ENCODE data around the gene FAM3D.

The FAM3D gene

DNA sequence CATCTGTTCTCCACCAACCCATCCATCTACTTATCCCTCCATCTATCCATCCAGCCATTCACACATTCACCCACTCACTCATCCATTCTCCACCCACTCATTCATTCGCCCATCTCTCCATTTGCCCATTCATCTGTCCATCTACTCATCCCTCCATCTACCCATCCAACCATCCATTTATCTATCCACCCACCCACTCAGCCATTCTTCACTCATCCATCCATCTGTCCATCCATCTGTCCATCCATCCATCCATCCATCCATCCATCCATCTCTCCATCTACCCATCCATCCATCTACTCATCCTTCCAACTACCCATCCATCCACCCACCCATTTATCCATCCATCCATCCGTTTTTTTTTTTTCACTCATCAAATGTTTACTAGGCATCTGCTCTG lies 13.9 kb downstream of the FAM3D start:
- DNase-seq: no peak

DNA sequence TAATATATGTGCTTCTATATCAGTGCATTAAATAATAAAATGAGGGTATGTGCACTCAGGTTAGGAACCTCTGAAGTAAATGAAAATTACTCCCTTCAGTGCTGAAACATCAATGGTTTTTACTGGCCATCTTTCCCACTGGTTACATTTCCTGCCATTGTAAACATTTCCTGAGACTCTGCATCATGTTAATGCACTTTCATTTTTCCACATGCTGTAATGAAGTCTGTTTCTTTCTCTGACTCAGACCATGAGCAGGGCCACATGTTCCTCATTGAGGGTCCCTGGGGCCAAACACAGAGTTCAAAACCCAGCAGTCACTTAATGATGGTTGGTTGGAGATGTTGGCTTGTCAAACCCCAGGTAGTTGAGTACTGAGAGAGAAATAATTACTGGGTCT lies 15.3 kb downstream of the FAM3D start:
- DNase-seq: no peak

DNA sequence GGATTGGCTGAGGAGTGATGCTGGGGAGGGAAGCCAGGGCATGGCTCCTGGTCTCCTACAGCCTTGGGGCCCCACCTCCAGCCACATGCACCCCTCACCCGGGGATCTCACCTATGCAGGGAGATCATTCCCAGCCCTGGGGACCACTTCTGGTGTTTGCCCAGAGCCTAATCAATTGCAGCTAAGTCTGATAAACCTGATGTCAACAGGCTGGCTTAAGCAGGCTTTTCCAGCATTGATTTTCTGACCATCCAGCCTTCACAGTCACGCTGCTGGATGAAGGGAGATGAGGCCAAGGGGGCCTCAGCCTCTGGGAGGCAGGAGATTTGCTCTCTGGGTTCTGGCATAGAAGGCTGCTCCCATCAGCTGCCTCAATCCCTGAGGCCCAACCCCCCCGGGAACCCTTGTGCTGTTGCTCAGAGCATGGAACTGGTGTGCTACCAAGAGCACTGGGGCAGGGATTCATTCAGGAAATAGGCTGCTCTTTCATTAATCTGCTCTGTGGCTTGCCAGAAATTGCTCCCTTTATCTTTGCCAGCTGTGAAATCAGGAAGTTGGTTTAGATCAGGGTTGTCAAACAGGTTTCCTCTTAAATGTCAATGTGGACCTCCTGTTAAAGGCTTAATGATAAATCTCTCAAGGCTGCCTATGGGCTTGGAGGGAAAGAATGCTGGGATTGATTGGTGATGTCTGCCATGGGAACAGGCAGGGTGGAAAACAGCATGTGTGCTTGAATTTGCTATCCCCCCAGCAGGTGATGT lies 19.0 kb downstream of the FAM3D start:
- no peak for DNase-seq

DNA sequence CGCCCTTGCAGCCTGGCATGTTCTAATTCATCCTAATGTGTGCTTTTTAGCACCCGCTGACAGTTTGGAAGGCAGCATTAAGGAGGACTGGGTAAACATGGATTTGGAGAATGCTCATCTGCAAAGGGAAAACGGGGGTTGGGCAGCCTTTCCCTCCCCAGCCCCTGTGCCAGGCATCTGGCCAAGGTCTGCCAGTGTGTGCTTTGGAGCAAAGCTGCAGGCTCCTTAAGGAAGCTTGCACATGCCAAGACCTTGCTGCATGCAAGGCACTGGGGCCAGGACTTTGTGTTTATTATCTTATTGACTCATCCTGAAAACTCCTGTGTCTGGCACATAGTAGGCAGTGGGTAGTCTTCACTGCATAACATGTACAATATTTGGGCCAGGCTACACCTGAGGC lies 20.1 kb downstream of the FAM3D start:
- DNase-seq: no peak

DNA sequence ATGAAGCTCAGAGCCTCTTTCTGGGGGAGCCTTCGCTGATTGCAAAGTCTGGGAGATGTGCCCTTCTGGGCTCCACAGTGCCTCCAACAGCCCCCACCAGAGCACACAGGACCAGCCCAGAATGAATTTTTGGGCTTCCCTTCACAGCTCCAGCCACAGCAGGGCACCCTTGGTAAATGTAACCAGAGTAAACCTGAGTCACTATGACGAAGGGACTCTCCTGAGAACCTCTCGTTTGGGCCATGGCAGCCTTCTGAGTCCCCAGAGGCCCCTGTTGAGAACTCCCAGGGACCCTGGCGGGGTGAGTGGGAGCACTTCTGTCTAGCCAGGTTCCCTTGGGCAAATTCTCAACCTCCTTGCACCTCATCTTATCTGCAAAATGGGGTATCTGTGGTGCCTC lies 20.8 kb downstream of the FAM3D start:
- no peak for DNase-seq

DNA sequence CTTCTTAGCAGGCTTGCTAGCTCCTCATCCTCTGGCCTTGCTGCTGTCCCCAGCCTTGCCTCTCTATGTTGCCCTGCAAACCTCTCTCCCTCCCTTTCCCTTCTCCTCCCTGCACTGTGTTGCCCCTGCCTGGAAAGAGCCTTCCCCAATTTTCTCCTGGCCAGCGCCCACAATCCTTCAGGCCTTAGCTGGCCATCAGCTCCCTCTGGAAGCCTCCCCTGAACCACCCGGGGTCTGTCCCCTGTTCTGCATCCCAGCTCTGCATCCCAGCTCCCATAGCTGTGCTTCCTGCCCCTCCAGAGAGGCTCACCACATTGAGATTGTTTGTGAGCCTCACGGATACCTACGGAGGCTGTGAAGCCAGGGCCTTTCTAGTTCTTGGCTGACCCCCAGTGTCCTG lies 23.7 kb downstream of the FAM3D start:
- no peak for DNase-seq

DNA sequence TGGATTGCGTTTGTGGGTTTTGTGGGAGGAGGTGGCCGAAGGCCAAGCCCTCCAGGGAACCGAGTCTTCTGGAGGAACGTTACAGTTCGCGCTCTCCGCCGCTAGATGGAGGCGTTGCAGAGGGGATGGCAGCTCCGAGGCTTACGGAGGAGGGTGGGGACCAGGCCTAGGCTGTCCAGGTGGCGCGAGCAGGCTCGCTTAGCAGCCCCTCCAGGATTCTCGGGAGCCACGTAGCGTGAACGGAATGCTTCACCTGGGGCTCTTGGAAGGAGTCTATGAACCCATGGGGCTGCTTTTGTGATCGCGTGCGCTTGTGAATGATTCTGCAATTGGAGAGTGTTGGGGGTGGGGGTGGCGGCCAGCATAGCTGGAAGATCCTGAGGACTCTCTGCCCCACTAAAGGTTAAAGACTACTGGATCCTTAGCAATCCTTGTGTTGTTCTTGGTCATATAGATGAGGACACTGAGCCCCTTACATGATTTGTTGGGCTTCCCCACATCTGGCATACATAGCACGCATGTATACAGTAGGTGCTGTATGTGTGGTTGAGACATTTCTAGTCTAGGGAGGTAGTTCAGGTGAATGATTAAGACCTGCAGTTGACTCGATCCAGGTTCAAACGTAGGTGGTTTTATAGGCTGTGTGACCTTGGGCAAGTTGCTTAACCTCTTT lies 25.7 kb downstream of the FAM3D start:
- peak; percentile 64 to 74 for DNase-seq

DNA sequence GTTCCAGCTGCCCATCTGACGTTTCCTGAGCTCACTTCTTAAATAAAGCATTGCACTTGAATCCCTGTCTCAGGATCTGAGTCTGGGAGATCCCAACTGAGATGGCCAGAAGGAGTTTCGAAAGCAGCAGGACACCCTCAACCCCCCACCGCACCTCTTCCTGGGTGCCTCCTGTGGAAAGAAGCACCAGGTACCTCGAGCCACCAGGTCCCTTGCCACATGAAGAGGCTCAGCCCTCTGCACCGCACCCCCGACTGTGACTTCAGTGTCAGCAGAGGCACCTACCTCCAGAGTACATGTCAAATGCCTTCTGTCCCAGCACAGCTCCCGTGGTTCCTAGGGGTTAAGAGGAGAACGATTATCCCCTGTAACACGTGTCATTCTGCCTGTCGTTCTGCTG lies 26.7 kb downstream of the FAM3D start:
- DNase-seq: no peak

DNA sequence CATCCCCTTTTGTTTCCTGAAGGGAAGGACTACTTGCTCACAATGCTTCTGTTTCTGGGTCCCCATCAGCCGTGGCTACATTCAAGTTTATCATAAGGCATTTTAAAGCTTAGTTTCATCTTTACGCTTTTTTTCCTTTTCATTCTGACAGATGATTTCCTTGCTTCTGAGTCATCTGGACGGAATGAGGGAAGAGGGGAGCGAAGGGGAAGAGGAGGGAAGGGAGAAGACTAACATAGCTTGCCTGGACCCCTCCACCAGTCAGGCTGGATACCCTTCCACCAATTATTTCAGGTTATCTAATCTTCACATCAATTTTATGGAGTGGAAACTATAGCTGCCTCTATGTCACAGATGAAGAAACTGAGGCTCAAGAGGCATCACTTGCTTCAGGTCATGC lies 27.6 kb downstream of the FAM3D start:
- DNase-seq: no peak

DNA sequence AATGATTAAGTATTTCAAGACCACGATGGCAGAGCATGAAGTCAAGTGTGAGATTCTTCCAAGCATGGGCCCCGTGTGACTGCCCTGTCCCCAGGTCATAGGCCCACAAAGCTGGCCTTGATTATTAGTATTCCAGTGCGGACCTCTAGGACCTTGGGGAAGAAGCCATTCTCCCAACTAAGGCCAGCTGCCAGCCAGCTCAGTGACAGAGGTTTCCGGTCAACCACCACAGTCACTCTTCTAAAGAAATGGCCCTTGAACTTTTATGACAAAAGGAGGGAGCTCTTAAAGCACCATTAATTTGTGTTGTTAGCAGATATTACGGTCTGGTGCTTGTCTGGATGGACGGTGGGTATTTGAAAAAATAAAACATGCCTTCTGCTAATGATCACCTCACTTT lies 28.0 kb downstream of the FAM3D start:
- no peak for DNase-seq

DNA sequence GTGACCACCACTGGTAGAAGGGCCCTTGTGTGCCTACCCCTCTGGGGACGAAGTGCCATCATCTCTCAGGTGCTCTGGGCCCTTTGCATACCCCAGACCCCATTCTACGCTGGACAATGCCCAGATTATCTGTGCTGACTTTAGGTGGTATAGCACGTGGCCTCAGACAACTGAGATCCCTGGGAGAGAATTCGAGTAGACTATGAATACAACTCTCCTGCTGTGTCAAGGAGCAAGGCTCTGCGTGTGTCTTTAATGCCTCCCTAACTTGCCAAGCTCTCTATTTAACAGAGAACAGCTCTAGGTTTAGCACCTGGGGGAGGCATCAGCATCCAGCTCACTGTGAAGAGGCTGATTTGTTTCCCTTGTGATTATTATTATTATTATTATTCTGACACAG lies 29.1 kb downstream of the FAM3D start:
- no peak for DNase-seq

DNA sequence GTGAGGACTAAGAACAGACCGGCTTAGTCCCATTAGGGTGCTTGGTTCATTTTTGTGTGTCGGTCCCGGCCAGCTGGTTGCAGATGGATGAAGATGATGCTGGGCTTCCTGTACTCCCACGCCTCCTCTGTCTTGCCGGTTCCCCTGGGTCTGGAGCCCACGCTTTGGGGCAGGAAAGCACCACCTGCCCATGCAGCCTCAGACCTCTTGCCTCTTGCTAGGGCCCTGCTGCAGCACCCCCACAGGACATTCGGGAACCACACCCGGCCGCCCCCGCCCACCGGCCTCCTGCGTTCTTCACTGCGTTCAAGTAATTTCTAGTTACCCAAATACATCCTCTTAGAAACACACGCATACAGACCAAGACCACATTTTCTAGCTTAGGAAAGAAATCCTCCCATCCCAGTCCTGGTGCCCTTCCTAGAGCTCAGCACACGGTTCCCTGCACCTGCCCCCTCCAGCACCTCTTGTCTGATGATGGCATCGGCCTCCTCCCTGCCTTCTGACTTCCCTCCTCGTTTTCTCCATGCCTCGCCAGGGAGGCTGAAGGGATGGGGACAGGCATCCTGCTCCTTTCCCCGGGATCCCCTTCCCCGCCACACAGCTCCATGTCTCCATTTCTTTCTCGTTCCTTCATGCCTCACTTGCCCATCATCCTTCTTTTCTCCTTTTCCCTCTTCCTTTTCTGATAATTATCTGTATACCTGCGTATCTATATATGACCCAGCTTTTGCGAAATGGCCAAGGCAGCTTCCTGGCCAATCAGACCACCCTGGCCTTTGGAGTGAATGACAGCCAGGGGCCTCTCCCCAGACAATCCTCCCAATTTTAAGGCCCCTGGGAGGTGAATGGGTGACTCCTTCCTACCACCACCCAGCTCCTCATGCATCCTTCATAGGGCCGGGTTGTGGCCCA lies 30.9 kb downstream of the FAM3D start:
- no peak for DNase-seq

DNA sequence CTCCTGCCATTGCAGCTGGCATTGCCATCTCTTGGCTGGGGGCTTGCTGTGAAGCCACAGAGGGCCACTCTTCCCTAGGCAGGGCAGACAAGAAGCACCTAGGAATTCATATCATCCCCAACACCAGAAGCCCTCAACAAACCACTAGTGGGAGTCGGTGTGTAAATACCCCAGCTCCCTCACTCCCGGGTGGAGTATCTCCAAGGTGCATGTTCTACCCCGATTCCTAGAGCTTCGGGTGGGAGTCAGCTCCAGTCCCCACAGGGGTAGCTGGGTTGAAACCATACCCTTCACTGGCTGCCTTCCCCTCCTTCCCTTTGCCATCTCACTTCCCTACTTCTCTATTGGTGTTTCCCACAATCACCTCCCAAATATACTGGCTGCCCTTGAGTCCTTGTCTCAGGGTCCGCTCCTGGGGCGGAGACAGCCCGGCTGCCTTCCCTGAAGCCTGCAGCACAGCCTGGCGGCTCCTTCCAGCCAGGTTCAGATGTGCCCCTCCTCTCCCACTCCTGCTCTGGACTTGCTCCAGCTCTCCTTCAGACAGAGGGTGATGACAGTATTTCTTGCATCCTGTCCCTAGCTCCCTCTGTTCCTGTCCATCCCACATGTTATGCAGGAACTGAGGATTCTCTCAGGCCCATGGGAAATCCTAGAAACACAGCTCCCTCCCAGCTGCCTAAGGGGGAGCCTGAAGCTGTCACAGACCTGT lies 33.3 kb downstream of the FAM3D start:
- no peak for DNase-seq

DNA sequence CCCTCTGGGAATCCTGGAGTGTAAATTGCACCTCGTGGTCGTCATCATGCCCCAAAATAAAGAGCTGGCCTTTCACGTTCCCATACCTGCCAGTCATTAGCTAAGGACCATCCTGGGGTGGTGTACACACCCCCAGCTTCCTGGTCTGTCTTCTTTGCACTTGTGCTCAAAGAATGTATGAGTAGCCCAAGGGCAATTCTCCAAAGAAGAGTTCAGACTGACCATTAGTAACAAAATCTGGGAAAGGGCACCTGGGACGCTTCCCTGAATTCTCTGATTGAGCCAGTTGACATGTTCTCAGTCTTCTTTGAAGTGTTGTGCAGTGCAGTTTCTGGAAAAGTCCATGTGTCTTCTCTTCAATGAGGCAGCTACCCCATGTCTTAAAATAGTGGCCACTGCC lies 34.8 kb downstream of the FAM3D start:
- DNase-seq: no peak

DNA sequence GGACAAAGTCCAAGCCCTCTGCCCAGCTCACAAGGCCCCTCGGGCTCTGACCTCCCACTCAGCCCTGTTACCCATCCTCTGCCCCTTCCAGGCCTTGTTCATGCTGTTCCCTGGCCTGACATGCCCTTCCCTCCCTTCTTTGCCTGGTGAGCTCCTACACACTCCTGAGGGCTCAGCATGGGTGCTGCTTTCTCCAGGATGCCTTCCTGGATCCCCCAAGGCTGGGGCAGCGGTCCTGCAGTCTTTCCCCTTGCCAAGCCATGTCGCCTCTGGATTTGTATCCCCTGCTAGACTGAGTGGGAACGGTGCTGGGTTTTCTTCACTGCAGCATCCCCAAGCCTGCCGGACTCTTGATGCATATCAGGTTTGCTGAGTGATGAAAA lies 35.9 kb downstream of the FAM3D start:
- DNase-seq: no peak

DNA sequence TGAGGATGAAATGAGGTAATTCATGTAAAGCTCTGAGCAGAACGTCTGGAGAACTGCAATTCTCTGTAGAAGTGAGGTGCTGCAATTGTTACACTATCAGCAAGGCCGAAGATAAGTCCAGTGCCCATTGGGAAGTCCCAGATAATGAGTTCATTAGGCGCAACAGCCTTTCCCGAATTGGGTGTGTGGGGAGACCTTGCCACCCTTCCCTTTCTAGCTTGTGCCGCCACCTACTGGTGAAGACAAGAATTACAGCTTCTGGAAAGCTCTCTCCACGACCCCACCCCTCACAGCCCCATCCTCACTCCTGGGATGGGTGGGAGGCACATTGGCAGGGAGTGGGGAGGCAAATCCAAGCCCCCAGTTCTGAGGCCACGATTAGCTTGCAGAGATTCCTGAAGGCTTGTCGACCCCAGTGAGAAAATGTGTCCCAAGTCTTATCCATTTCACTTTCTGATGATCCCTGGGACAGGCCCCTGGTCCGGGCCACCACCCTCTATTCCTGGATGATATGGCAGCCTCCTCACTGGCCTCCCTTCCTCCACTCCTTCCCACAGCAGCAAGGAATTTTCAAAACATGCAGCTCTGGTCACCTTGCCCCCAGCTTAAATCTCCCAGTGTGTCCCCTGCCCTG lies 36.4 kb downstream of the FAM3D start:
- DNase-seq: peak; percentile 65 to 73

DNA sequence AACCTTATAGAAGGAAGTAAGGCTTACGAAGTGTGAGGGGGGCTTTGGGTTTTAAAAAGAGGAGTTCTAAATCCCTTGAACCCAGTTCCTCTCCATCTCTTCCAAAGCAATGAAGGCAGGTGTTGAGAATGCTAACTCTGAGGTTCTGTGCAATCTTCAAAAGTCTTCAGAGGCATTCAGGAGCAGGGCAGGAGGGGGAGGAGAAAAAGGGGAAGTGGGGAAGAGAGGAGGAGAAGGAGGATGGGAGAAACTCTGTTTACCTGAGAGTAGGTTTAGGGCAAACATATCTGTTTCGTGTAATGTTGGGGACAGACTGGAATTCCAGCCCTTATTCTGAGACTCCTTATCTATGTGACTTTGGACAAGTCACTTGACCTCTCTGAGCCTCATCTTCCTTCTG lies 36.9 kb downstream of the FAM3D start:
- no peak for DNase-seq

DNA sequence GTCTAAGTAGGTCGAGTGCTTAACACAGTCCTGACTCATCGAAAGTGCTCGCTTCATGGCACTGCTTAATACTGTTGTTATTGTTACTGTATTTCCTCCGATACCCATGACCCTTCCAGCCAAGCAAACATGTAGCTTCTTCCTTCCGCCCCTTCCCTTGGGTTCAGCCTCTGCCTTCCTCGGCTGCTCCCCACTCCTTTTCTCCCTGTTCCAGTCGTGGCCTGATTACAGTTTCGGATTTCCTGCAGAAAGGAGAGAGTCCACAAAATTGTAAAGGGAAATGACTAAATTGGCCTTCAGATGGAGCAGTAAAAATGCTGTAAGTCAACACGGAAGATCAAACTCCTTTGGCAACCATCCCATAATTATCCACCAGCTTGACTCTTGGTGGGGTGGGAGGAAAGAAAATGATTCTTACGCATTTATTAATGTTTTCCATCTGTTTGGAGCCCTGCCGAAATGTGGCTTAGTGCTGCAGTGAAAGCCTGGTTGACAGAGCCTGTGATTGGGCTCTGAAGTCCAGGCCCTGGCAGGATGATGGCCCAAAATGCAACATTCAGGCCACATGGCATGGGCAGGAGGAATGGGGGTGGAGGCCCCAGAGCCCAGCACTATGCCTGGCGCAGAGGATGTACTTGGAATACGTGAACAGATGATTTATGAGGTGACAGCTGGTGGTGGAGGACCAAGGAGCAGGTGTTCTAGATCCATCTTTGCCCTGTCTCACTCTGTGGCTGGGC lies 37.6 kb downstream of the FAM3D start:
- no peak for DNase-seq

DNA sequence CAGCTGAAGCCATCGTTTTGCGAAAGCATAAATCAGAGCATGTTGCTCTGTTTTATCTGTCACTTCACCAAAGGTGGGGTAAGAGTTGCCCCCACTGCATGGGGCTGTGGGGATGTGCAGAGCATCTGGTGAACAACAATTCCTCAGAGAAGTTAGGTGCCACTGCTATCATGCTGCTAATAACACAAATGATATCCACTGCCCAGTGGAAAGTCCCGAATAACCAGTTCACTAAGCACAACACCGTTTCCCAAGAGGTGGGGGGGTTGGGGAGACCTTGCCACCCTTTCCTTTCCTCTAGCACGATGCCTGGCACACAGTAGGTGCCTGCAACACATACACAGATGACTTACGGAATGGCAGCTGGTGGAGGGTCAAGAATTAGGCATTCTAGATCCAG lies 38.6 kb downstream of the FAM3D start:
- no peak for DNase-seq

DNA sequence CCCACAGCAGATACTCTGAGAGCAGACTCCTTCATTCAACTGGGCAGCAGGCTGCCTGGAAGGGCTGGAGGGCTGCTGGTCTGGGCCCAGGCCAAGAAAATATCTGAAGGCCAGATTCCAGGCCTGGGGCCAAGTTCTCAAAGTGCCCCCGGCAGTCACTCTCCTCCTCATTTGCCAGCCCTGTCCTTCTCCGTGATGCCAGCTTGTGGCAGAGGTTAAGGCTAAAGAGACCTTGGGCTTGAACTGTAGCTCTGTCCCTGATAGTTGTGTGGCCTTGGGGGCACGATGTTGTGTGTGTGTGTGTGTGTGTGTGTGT lies 39.0 kb downstream of the FAM3D start:
- no peak for DNase-seq

DNA sequence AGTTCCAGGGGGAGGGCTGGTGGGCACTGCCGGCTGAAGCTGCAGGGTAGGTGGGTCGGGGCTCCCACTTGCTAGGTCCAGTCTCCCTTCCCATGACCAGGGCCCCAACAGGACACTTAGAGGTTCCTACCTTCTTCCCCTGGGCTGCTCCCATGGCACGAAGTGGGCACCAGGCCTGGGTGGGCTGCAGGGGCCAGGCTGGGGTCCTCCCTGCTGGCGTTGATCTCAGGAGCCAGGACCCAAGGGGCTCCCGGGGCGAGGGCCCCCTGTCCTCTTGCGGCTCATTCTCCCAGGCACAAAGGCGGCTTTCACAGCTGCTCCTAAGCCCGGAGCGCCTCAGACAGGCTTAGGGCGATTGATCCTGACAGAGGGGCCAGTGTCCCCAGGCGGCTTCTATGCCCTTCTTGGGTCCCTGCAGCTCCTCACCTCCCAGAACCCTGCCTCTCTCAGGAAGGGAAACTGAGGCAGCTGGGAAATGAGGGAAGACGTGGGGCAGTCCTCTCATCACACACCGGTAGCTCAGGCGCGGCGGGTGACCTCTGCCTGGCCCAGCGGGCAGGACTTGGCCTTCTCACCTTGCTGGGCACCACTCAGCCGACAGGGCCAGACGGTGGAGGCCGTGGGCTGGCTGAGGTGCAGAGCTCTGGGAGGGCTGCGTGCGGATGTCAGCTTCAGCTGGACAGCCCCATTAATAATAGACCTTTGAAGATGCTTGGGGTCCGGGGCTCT lies 39.6 kb downstream of the FAM3D start:
- DNase-seq: no peak
